IMR-90 (cell line): ENCODE measurements around the gene AFTPH. TPM values are rescaled to one million over a fixed set of nuclear protein-coding genes. Genes with fewer than 3 reads are reported as not detected.

ENCODE experiments used
- ATAC-seq: fragments of 200-7000 bp; cut with Tn5 transposase; 2 replicates; pipeline ENCODE4 v1.9.1; 2020; ENCODE audit warnings: low read depth, mild to moderate bottlenecking, moderate library complexity
- BruUV-seq: library from RNA; stranded (reverse); fragments of 400-500 nt; replicated peaks from 2 replicates; lab custom pipeline; 2021; lab: Mats Ljungman, UMichigan
- CTCF ChIA-PET: fragments of 300-600 bp; formaldehyde crosslinking; extraction: SDS; loops from one replicate; lab custom pipeline; 2021; ENCODE audit warnings: antibody characterized with exemption; lab: Yijun Ruan, JAX
- POLR2A ChIA-PET: fragments of 300-600 bp; sonication (Branson Sonifier 250); formaldehyde crosslinking; loops from one replicate; lab custom pipeline; 2022; ENCODE audit warnings: antibody characterized with exemption; ENCODE audit not compliant: unreplicated experiment; lab: Charles Lee
- DNase-seq: peaks from one replicate; pipeline ENCODE4 v3.0.0; 2013
- H2AFZ ChIP-seq: replicated peaks from 2 replicates; pipeline ENCODE3; 2013; ENCODE audit warnings: low read length, mild to moderate bottlenecking; ENCODE audit not compliant: poor library complexity
- H2AK5ac ChIP-seq: 2 replicates; pipeline ENCODE4 v1.6.1; 2013; ENCODE audit warnings: low read depth, low read length, inconsistent platforms
- H2AK9ac ChIP-seq: replicated peaks from 2 replicates; pipeline ENCODE3; 2013; ENCODE audit warnings: mild to moderate bottlenecking, low read depth, low read length, moderate library complexity; ENCODE audit not compliant: poor library complexity
- H2BK120ac ChIP-seq: 2 replicates; pipeline ENCODE4 v1.6.1; 2013; ENCODE audit warnings: low read depth, low read length, inconsistent platforms
- H2BK15ac ChIP-seq: 3 replicates; pipeline ENCODE4 v1.6.1; 2013; ENCODE audit warnings: low read depth, low read length, inconsistent platforms
- H2BK20ac ChIP-seq: 2 replicates; pipeline ENCODE4 v1.6.1; 2013; ENCODE audit warnings: low read depth, mild to moderate bottlenecking, inconsistent platforms, low read length, moderate library complexity
- H2BK5ac ChIP-seq: 2 replicates; pipeline ENCODE4 v1.6.1; 2013; ENCODE audit warnings: mild to moderate bottlenecking, low read depth, low read length, inconsistent platforms; ENCODE audit not compliant: poor library complexity, severe bottlenecking
- H3K14ac ChIP-seq: replicated peaks from 2 replicates; pipeline ENCODE4 v1.6.1; 2013; ENCODE audit warnings: low read depth, low read length, inconsistent platforms
- H3K18ac ChIP-seq: 2 replicates; pipeline ENCODE4 v1.6.1; 2013; ENCODE audit warnings: low read depth, low read length, control low read depth
- H3K23ac ChIP-seq: 2 replicates; pipeline ENCODE4 v1.6.1; 2013; ENCODE audit warnings: low read depth, low read length, inconsistent platforms
- H3K27ac ChIP-seq: 2 replicates; pipeline ENCODE4 v1.5.1; 2013; ENCODE audit warnings: mild to moderate bottlenecking, control low read depth, low read length; ENCODE audit not compliant: insufficient read depth
- H3K27me3 ChIP-seq: 2 replicates; pipeline ENCODE4 v1.6.1; 2013; ENCODE audit warnings: low read length; ENCODE audit not compliant: control insufficient read depth, insufficient read depth
- H3K36me3 ChIP-seq: 2 replicates; pipeline ENCODE4 v1.6.1; 2013; ENCODE audit warnings: low read length, mixed read lengths; ENCODE audit not compliant: control insufficient read depth, insufficient read depth
- H3K4ac ChIP-seq: 2 replicates; pipeline ENCODE4 v1.6.1; 2013; ENCODE audit warnings: low read depth, low read length, inconsistent platforms
- H3K4me1 ChIP-seq: 2 replicates; pipeline ENCODE4 v1.6.1; 2013; ENCODE audit warnings: low read length, mixed read lengths; ENCODE audit not compliant: control insufficient read depth, insufficient read depth
- H3K4me2 ChIP-seq: 2 replicates; pipeline ENCODE4 v1.6.1; 2013; ENCODE audit warnings: low read depth, mild to moderate bottlenecking, control low read depth, low read length, moderate library complexity
- H3K4me3 ChIP-seq: 2 replicates; pipeline ENCODE4 v1.5.1; 2013; ENCODE audit warnings: low read depth, mild to moderate bottlenecking, control low read depth, low read length, moderate library complexity; ENCODE audit not compliant: insufficient read depth
- H3K56ac ChIP-seq: 2 replicates; pipeline ENCODE4 v1.6.1; 2013; ENCODE audit warnings: low read length, inconsistent platforms; ENCODE audit not compliant: insufficient read depth; ENCODE audit errors: extremely low read depth
- H3K79me1 ChIP-seq, 2 experiments: 2 replicates each; pipeline ENCODE4 v1.6.1; 2013; ENCODE audit warnings: low read length in 2 of 2, inconsistent platforms in 1 of 2, low read depth in 1 of 2
- H3K9ac ChIP-seq: 2 replicates; pipeline ENCODE4 v1.6.1; 2013; ENCODE audit warnings: low read depth, low read length, control low read depth
- H3K9me1 ChIP-seq: 2 replicates; pipeline ENCODE4 v1.6.1; 2013; ENCODE audit warnings: low read length, inconsistent platforms; ENCODE audit not compliant: insufficient read depth
- H3K9me3 ChIP-seq: 2 replicates; pipeline ENCODE4 v1.6.1; 2013; ENCODE audit warnings: low read length; ENCODE audit not compliant: control insufficient read depth, insufficient read depth
- H4K20me1 ChIP-seq: 2 replicates; pipeline ENCODE4 v1.6.1; 2013; ENCODE audit warnings: low read length, inconsistent platforms; ENCODE audit not compliant: insufficient read depth
- H4K5ac ChIP-seq: 2 replicates; pipeline ENCODE4 v1.6.1; 2013; ENCODE audit warnings: mild to moderate bottlenecking, low read depth, low read length, control low read depth
- H4K8ac ChIP-seq, 2 experiments: 2 replicates each; pipeline ENCODE4 v1.6.1; 2013; ENCODE audit warnings: low read depth in 2 of 2, low read length in 2 of 2, control low read depth in 1 of 2, inconsistent platforms in 1 of 2
- H4K91ac ChIP-seq: 2 replicates; pipeline ENCODE4 v1.6.1; 2013; ENCODE audit warnings: low read depth, low read length, inconsistent platforms; ENCODE audit not compliant: insufficient read depth
- BHLHE40 ChIP-seq: fragments of 150-350 bp; IDR thresholded peaks from 2 replicates; pipeline ENCODE4 v1.6.1; 2016; ENCODE audit warnings: mild to moderate bottlenecking, low read depth, low read length
- CHD1 ChIP-seq: IDR thresholded peaks from 2 replicates; pipeline ENCODE4 v1.6.1; 2012; ENCODE audit warnings: low read depth, low read length, improper control_type of control experiment
- CTCF ChIP-seq: conservative IDR thresholded peaks from 2 replicates; pipeline ENCODE4 v1.5.1; 2012; ENCODE audit warnings: mild to moderate bottlenecking, low read depth, low read length, improper control_type of control experiment
- MAFK ChIP-seq: IDR thresholded peaks from 2 replicates; pipeline ENCODE4 v1.6.1; 2012; ENCODE audit warnings: low read depth, low read length, improper control_type of control experiment
- MAZ ChIP-seq: IDR thresholded peaks from 2 replicates; pipeline ENCODE4 v1.6.1; 2012; ENCODE audit warnings: low read depth, mild to moderate bottlenecking, low read length, improper control_type of control experiment, moderate library complexity, borderline replicate concordance
- MXI1 ChIP-seq: IDR thresholded peaks from 2 replicates; pipeline ENCODE4 v1.6.1; 2012; ENCODE audit warnings: low read depth, mild to moderate bottlenecking, low read length, moderate library complexity, borderline replicate concordance
- POLR2A ChIP-seq: IDR thresholded peaks from 2 replicates; pipeline ENCODE4 v1.6.1; 2012; ENCODE audit warnings: mild to moderate bottlenecking, low read depth, low read length
- RAD21 ChIP-seq: IDR thresholded peaks from 2 replicates; pipeline ENCODE4 v1.6.1; 2012; ENCODE audit warnings: low read length, improper control_type of control experiment
- RCOR1 ChIP-seq: IDR thresholded peaks from 2 replicates; pipeline ENCODE4 v1.6.1; 2012; ENCODE audit warnings: mild to moderate bottlenecking, low read length, improper control_type of control experiment; ENCODE audit not compliant: insufficient replicate concordance
- SMC3 ChIP-seq: fragments of 150-350 bp; IDR thresholded peaks from 2 replicates; pipeline ENCODE4 v1.6.1; 2016; ENCODE audit warnings: low read depth, mild to moderate bottlenecking, antibody characterized with exemption, low read length, moderate library complexity
- USF2 ChIP-seq: fragments of 150-350 bp; IDR thresholded peaks from 2 replicates; pipeline ENCODE4 v1.6.1; 2017; ENCODE audit warnings: mild to moderate bottlenecking, antibody characterized with exemption, low read length, low read depth
- WGBS, 2 experiments: methylation state at CpG; one replicate each; pipeline versions ENCODE4 v1.1.5 to v1.1.7; 2013; ENCODE audit warnings: missing lambda C conversion rate in 2 of 2; ENCODE audit not compliant: insufficient read length in 1 of 2; ENCODE audit errors: extremely low coverage in 2 of 2; 5-methylcytosine and 5-hydroxymethylcytosine counted together
- dilution Hi-C: fragments of 300-500 bp; cut with HindIII; formaldehyde crosslinking; loops from one replicate; pipeline ENCODE4 v1.14.3; 2018; ENCODE audit warnings: low sequenced_read_pairs; ENCODE audit not compliant: unreplicated experiment
- in situ Hi-C: fragments of 300-500 bp; cut with MboI; formaldehyde crosslinking; loops from 3 replicates; pipeline ENCODE4 v1.14.3; 2019; ENCODE audit warnings: low sequenced_read_pairs, inconsistent platforms, mixed read lengths
- intact Hi-C: fragments of 100-400 bp; cut with micrococcal nuclease; formaldehyde crosslinking; loops from 2 replicates; pipeline ENCODE4 v1.10.0; 2022
- polyA plus RNA-seq, 3 experiments: library from polyadenylated mRNA; depleted of rRNA; stranded (reverse); fragments of >200 nt; gene quantifications; 2 replicates each; pipeline ENCODE4 v1.2.3, GENCODE V29; 2012; ENCODE audit warnings: low replicate concordance in 1 of 3
- total RNA-seq: library from RNA; depleted of rRNA; stranded (reverse); fragments of >200 nt; gene quantifications from 2 replicates; pipeline ENCODE4 v1.2.3, GENCODE V29; 2012

Gene AFTPH
- total and polyA plus RNA-seq, 2 of the 4 experiments (the other 2 are of a cell fraction), result 9.4 to 19.9 TPM

GRCh38 chr2:64609227-64609941 lies 85.3 kb downstream of the AFTPH start:
- Histone ChIP-seq H3K9ac (no peak overlapping the region), H3K9me1 (no peaks in the 10 kb centered on the region), H3K56ac (no peak overlapping the region), H4K20me1 (no peaks in the 10 kb centered on the region), H4K8ac (no peak overlapping the region), H4K91ac (no peak overlapping the region), H2AK9ac (no peak overlapping the region), H3K23ac (no peak overlapping the region), H3K27me3 (peaks cover 66% of the 10 kb centered on the region), H2BK15ac (no peak overlapping the region), H3K4me1 (peaks cover 1% of the 10 kb centered on the region; the same call in 1 of the 2 replicates), H2BK120ac (no peak overlapping the region), H3K14ac (no peak overlapping the region), H3K27ac (no peak overlapping the region), H2AK5ac (no peak overlapping the region), H2BK20ac (no peak overlapping the region), H3K36me3 (no peaks in the 10 kb centered on the region), H2BK5ac (no peak overlapping the region), H4K5ac (no peak overlapping the region; the same call in 1 of the 2 replicates), H2AFZ (peak overlapping the region; percentile 86), H3K4me2 (no peak overlapping the region), H3K9me3 (peaks cover under 1% of the 10 kb centered on the region), H3K4me3 (peak overlapping the region; percentile 15; the same call in 1 of the 2 replicates), H3K18ac (no peak overlapping the region), H3K4ac (no peak overlapping the region), H3K79me1 (no peaks in the 10 kb centered on the region)
- DNase-seq (peak; percentile 17), ATAC-seq (peak; percentile 91)
- BruUV-seq, result no TSS peak
- dilution Hi-C loops (no loop called here), in situ Hi-C loops (no loop called here), intact Hi-C loops (no loop called here)
- POLR2A ChIA-PET, result interaction anchor here (0.5 kb wide), 1 partner anchor 37 kb away, joined by 3 read pairs; no protein-coding TSS in a partner anchor
- CTCF ChIA-PET, result interaction anchor here (2.5 kb wide), 1 partner anchor 22 kb away, joined by 6 read pairs; no protein-coding TSS in a partner anchor
- 30% methylated on average over 23 of the region's 74 CpGs; no CpG with 5 or more reads in 1 of the 2 experiments for WGBS, 2 experiments
- TF ChIP-seq SMC3 (no peak), CTCF (peak; percentile 45), BHLHE40 (no peak), MAFK (no peak), MAZ (no peak), MXI1 (no peak), POLR2A (no peak), RAD21 (peak; percentile 22; the same call in 1 of the 2 replicates), USF2 (no peak), CHD1 (no peak), RCOR1 (no peak)
